ENCODE results near the gene TAC1. TPM values are rescaled to one million over a fixed set of nuclear protein-coding genes. Genes with fewer than 3 reads are reported as not detected.

The TAC1 gene
- not detected in 2 replicates for total RNA-seq
- long read RNA-seq, result 0 reads

GRCh38 chr7:97731736-97732564 is at the start of gene TAC1:
Gene TAC1 (plus strand): TSS chr7:97732086. CDS start chr7:97732613, 527 bp downstream.
- peak; percentile 14 for DNase-seq (ENCODE audit: low spot score, unreplicated experiment)
- no peaks in the 10 kb centered on the region for H3K9me3 Mint-ChIP-seq (ENCODE audit: low read depth)
- H3K4me3 Mint-ChIP-seq (ENCODE audit: low read depth), result peak within 1 kb of the TSS; percentile 68
- no peaks in the 10 kb centered on the region for H3K36me3 Mint-ChIP-seq (ENCODE audit: insufficient read depth)
- no peak for TF ChIP-seq CTCF (IDR thresholded peaks at IDR 0.05; ENCODE audit: unreplicated experiment)
- peaks cover 19% of the 10 kb centered on the region for H3K4me1 Mint-ChIP-seq (ENCODE audit: low read depth)
- H3K27me3 Mint-ChIP-seq, result peaks cover 89% of the 10 kb centered on the region
- peak within 1 kb of the TSS; percentile 11 for H3K27ac Mint-ChIP-seq

GRCh38 chr7:97685952-97686351 is 45.9 kb upstream of the TAC1 start:
- no peaks in the 10 kb centered on the region for H3K36me3 Mint-ChIP-seq (ENCODE audit: insufficient read depth)
- no peak for DNase-seq (ENCODE audit: low spot score, unreplicated experiment)
- H3K4me1 Mint-ChIP-seq (ENCODE audit: low read depth), result no peaks in the 10 kb centered on the region
- no peak overlapping the region for H3K4me3 Mint-ChIP-seq (ENCODE audit: low read depth)
- TF ChIP-seq CTCF (IDR thresholded peaks at IDR 0.05; ENCODE audit: unreplicated experiment), result no peak
- no peaks in the 10 kb centered on the region for H3K9me3 Mint-ChIP-seq (ENCODE audit: low read depth)
- H3K27ac Mint-ChIP-seq, result no peak overlapping the region
- H3K27me3 Mint-ChIP-seq, result peaks cover 13% of the 10 kb centered on the region

GRCh38 chr7:97693586-97693985 is 38.3 kb upstream of the TAC1 start:
- Mint-ChIP-seq H3K27me3 (no peaks in the 10 kb centered on the region), H3K4me3 (ENCODE audit: low read depth) (no peak overlapping the region), H3K9me3 (ENCODE audit: low read depth) (peaks cover 4% of the 10 kb centered on the region), H3K36me3 (ENCODE audit: insufficient read depth) (no peaks in the 10 kb centered on the region), H3K4me1 (ENCODE audit: low read depth) (no peaks in the 10 kb centered on the region), H3K27ac (no peak overlapping the region)
- no peak for TF ChIP-seq CTCF (IDR thresholded peaks at IDR 0.05; ENCODE audit: unreplicated experiment)
- DNase-seq (ENCODE audit: low spot score, unreplicated experiment), result no peak

GRCh38 chr7:97694355-97694754 is 37.5 kb upstream of the TAC1 start:
- Mint-ChIP-seq H3K27me3 (no peaks in the 10 kb centered on the region), H3K4me1 (ENCODE audit: low read depth) (no peaks in the 10 kb centered on the region), H3K4me3 (ENCODE audit: low read depth) (no peak overlapping the region), H3K36me3 (ENCODE audit: insufficient read depth) (no peaks in the 10 kb centered on the region), H3K9me3 (ENCODE audit: low read depth) (peaks cover 4% of the 10 kb centered on the region), H3K27ac (no peak overlapping the region)
- no peak for TF ChIP-seq CTCF (IDR thresholded peaks at IDR 0.05; ENCODE audit: unreplicated experiment)
- no peak for DNase-seq (ENCODE audit: low spot score, unreplicated experiment)

GRCh38 chr7:97697396-97697795 is 34.5 kb upstream of the TAC1 start:
- H3K4me1 Mint-ChIP-seq (ENCODE audit: low read depth), result no peaks in the 10 kb centered on the region
- DNase-seq (ENCODE audit: low spot score, unreplicated experiment), result no peak
- no peak for TF ChIP-seq CTCF (IDR thresholded peaks at IDR 0.05; ENCODE audit: unreplicated experiment)
- peaks cover 4% of the 10 kb centered on the region for H3K9me3 Mint-ChIP-seq (ENCODE audit: low read depth)
- H3K4me3 Mint-ChIP-seq (ENCODE audit: low read depth), result no peak overlapping the region
- H3K27ac Mint-ChIP-seq, result no peak overlapping the region
- H3K27me3 Mint-ChIP-seq, result no peaks in the 10 kb centered on the region
- no peaks in the 10 kb centered on the region for H3K36me3 Mint-ChIP-seq (ENCODE audit: insufficient read depth)

Measured in progenitor cell of endocrine pancreas (in vitro differentiated cells).